Measurements from ENCODE around the gene NHLRC4. TPM values are rescaled to one million over a fixed set of nuclear protein-coding genes. Genes with fewer than 3 reads are reported as not detected.
A peak's percentile ranks its signal among the peaks of the same experiment; 100 is the strongest.

The NHLRC4 gene
- total and polyA plus RNA-seq, 2 of the 8 experiments (the other 6 are each of a cell fraction or from before 2014, with no cell fraction given): 0.60 to 0.76 TPM

GRCh38 chr16:589658-590187 is 22.9 kb downstream of the NHLRC4 start, which contains the start of gene RAB40C (continued):
- TF ChIP-seq CHD7 (IDR thresholded peaks at IDR 0.05; ENCODE audit: insufficient replicate concordance, low read length) (no peak), KDM5A (IDR thresholded peaks at IDR 0.05; ENCODE audit: low read length) (no peak), HDAC2 (IDR thresholded peaks at IDR 0.05; ENCODE audit: borderline replicate concordance in 1 of 2, low read depth in 2 of 2, low read length in 2 of 2) (no peak), CHD2 (IDR thresholded peaks at IDR 0.05; ENCODE audit: low read length) (peak; percentile 90), CHD1 (IDR thresholded peaks at IDR 0.05; ENCODE audit: low read depth, low read length) (no peak), POLR2AphosphoS5 (IDR thresholded peaks at IDR 0.05; ENCODE audit: low read depth, low read length) (peak; percentile 59; the same call in 1 of the 2 replicates), CTCF (IDR thresholded peaks at IDR 0.05; ENCODE audit: control extremely low read depth in 1 of 3, insufficient read depth in 1 of 3, low read depth in 1 of 3, low read length in 3 of 3) (peak in 1 of 3 experiments; percentile 12; a peak in 1 of 4 replicates), TEAD4 (IDR thresholded peaks at IDR 0.05; ENCODE audit: low read depth, low read length) (no peak)

All from H1 (cell line).